ENCODE data around the gene UVRAG. TPM values are rescaled to one million over a fixed set of nuclear protein-coding genes. Genes with fewer than 3 reads are reported as not detected.
"Not testable (repeated sequence)": the region's sequence is repeated elsewhere in the genome, so short reads cannot be mapped to it uniquely, and the experiment has no call there.

Gene UVRAG
- total RNA-seq, 6 donors from 2014 or later: 23.3 to 72.3 (median 28.5) TPM

GRCh38 chr11:76073724-76074123 lies 258.7 kb downstream of the UVRAG start:
- TF ChIP-seq POLR2AphosphoS5 (IDR thresholded peaks at IDR 0.05) (no peak), EP300 (IDR thresholded peaks at IDR 0.05) (no peak), POLR2A (IDR thresholded peaks at IDR 0.05) (no peak), CTCF (IDR thresholded peaks at IDR 0.05) (no peak)
- DNase-seq (no peak), ATAC-seq (ENCODE audit: low FRiP score in 2 of 2) (peak in 1 of 2 donors; percentile 63)
- Histone ChIP-seq H3K27me3 (no peaks in the 10 kb centered on the region), H3K9me3 (no peaks in the 10 kb centered on the region), H3K4me1 (peaks cover 15 to 27% (median 17%) of the 10 kb centered on the region in 4 donors), H3K4me3 (no peak overlapping the region), H3K27ac (no peak overlapping the region), H3K36me3 (no peaks in the 10 kb centered on the region)
- WGBS, 2 donors: 61 to 81% methylated on average over 1 of the region's 1 CpG

GRCh38 chr11:76074148-76075095 lies 259.4 kb downstream of the UVRAG start:
- 38 to 48% methylated on average over 1 of the region's 1 CpG for WGBS, 2 donors
- no peaks in the 10 kb centered on the region for H3K36me3 ChIP-seq
- peaks cover 10 to 23% (median 16%) of the 10 kb centered on the region in 4 donors for H3K4me1 ChIP-seq
- no peaks in the 10 kb centered on the region for H3K9me3 ChIP-seq
- ATAC-seq (ENCODE audit: low FRiP score in 2 of 2) (no peak), DNase-seq (no peak)
- peak overlapping the region in 1 of 4 donors; percentile 5 for H3K27ac ChIP-seq
- no peaks in the 10 kb centered on the region for H3K27me3 ChIP-seq
- H3K4me3 ChIP-seq: no peak overlapping the region
- TF ChIP-seq POLR2A (IDR thresholded peaks at IDR 0.05) (no peak), CTCF (IDR thresholded peaks at IDR 0.05) (no peak), EP300 (IDR thresholded peaks at IDR 0.05) (no peak), POLR2AphosphoS5 (IDR thresholded peaks at IDR 0.05) (no peak)

GRCh38 chr11:76075716-76076115 lies 260.7 kb downstream of the UVRAG start:
- Histone ChIP-seq H3K4me1 (peaks cover 10 to 22% (median 16%) of the 10 kb centered on the region in 4 donors), H3K27ac (no peak overlapping the region), H3K9me3 (no peaks in the 10 kb centered on the region), H3K27me3 (no peaks in the 10 kb centered on the region), H3K4me3 (no peak overlapping the region), H3K36me3 (no peaks in the 10 kb centered on the region)
- no peak for TF ChIP-seq POLR2AphosphoS5 (IDR thresholded peaks at IDR 0.05)
- TF ChIP-seq CTCF (IDR thresholded peaks at IDR 0.05): no peak
- TF ChIP-seq EP300 (IDR thresholded peaks at IDR 0.05): no peak
- TF ChIP-seq POLR2A (IDR thresholded peaks at IDR 0.05): no peak
- DNase-seq (no peak), ATAC-seq (ENCODE audit: low FRiP score in 2 of 2) (no peak)
- WGBS, 2 donors: 98% methylated on average over 2 of the region's 2 CpGs

- H3K27me3 ChIP-seq; H3K4me3 ChIP-seq; ATAC-seq (ENCODE audit: low FRiP score in 2 of 2); H3K9me3 ChIP-seq; H3K36me3 ChIP-seq; DNase-seq; H3K27ac ChIP-seq: not testable (repeated sequence)
- peaks cover 10 to 19% (median 16%) of the 10 kb centered on the region in 4 donors for H3K4me1 ChIP-seq
- WGBS, 2 donors: 98 to 99% methylated on average over 4 of the region's 4 CpGs
Observed at GRCh38 chr11:76076253-76076652, 261.2 kb downstream of the UVRAG start.

GRCh38 chr11:76076749-76077148 lies 261.7 kb downstream of the UVRAG start:
- Histone ChIP-seq H3K27ac (no peak overlapping the region), H3K4me1 (peaks cover 10 to 19% (median 16%) of the 10 kb centered on the region in 4 donors), H3K27me3 (no peaks in the 10 kb centered on the region), H3K9me3 (no peaks in the 10 kb centered on the region), H3K36me3 (no peaks in the 10 kb centered on the region), H3K4me3 (no peak overlapping the region)
- WGBS, 2 donors: 93 to 97% methylated on average over 1 of the region's 1 CpG
- DNase-seq: no peak
- no peak for ATAC-seq (ENCODE audit: low FRiP score in 2 of 2)
- TF ChIP-seq CTCF (IDR thresholded peaks at IDR 0.05): no peak
- TF ChIP-seq POLR2A (IDR thresholded peaks at IDR 0.05): no peak
- no peak for TF ChIP-seq EP300 (IDR thresholded peaks at IDR 0.05)
- no peak for TF ChIP-seq POLR2AphosphoS5 (IDR thresholded peaks at IDR 0.05)

All from upper lobe of left lung (tissue), 6 donors.